Stimulated activated CD8-positive, alpha-beta memory T cell treated with anti-CD3 and anti-CD28 coated beads, Interleukin-7, amount 100 ng/mL, for 48 hours (primary cell): ENCODE results near the gene VPS26B.
"Not testable (repeated sequence)": the region's sequence is repeated elsewhere in the genome, so short reads cannot be mapped to it uniquely, and the experiment has no call there.

Experiments used
- DNase-seq, 2 donors: peaks; one replicate each; pipeline ENCODE4 v3.0.0-alpha.2; 2020; ENCODE audit warnings: low read depth in 1 of 2; ENCODE audit errors: extremely low read depth in 1 of 2

Gene VPS26B

DNA sequence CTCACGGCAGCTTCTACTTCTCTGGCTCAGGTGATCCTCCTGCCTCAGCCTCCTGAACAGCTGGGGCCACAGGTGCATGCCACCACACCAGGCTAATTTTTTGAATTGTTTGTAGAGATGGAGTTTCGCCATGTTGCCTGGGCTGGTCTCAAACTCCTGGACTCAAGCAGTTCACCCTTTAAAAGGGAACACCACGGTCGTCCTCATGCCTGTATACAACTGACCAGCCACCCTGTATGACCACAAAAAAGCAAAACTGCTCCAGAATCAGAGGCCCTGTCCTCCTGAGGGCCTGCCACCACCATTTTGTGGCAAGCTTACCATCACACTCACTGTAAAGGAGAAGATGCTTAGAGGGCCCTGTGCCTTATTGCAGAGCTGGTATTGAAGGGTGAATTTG lies 53.9 kb downstream of the VPS26B start:
- DNase-seq, result no peak

DNA sequence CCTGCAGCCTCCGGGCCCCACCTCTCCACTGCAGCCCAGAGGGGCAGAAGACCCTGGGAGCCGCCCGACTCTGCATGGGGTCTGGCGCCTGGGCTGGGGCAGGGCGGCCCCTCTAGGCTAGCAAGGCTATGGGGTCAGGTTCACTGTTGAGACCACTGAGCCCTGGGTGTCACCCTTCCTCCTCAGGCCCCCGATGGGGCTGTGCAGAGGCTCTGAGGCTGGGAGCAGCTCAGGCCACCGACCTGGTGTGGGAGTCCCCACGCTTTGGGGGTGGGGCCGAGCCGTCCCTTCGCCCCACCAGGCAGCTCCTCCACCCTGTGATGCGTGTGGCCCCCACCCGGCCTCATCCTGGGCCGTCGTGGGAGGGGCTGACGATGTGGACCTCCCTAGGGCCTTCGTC lies 57.2 kb downstream of the VPS26B start:
- not testable (repeated sequence) for DNase-seq

DNA sequence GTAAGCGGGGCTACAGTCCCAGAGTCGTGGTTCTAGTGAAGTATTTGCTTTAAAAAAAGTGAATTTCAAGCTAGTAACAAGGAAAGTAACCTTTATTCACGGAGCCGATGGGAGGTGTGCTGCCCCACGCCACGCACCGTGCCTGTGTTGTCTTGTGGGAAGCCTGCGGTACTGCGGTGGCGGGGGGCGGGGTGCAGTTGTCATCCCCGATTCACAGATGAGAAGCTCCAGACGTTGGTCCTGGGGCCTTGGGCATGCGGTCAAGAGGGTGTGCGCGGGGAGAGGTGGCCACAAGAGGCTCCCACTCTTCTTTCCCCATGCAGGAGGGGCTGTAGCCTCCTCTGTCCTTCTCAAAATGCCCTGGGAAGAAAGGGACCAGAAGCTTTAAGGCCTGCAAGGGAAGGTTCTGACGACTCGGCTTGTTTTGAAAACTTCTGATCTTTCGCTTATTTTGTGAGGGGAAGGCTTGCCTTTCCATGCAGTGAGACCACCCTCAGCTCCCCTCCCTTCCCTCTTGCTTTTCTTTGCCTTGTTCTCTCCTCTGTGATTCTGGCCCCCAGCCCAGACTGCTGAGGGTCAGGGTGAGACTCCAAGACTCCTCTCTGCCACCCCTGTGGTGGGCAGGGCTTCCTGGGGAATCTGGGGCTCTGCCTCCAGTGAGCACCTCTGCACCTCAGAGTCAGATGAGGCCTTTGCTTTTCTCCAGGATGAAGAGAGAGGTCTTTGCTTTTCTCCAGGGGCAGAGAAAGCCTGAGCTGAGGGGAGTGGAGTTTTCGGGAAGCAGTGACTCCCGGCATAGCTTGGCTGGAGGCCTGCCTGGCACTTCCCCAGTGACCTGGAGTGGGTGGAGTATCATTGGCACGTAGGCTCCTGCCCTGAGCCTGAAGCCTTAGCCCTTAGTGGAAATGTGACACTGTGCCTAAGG lies 57.9 kb downstream of the VPS26B start:
- no peak for DNase-seq

DNA sequence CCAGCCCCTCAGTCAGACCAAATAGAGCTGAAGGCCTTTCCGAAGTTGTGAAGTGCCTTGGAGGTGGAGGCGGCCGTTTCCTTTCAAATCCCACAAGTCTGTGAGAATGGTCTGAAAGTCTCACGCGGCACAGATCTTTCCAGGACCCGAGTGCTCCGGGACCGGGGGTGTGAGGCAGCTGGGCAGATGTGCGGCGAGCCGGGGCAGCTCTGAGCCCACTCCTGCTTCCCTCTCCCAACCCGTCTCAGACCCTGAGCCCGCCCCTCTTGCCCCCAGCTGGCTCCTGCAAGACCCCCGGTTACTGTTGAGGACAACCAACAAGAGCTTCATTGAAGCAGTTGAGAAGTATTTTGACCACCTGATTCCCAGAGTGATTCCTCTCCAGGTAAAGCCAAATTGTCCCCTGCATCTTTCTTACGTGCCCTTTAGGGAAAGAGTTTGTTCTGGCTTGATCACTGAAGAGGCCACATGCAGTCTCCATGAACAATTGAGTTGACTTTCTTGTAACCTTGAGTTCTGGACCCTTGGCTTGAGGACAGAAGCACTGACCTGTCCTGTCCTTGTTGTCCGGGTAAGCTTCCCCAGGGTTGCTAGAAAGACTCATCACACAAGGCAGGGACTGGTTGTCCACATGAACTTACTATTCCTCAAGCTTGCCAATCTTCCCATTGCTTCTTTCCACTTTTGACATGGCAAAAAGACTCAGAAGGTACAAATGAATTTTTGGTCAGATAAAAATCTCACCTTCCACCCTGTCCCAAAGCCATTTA lies 59.2 kb downstream of the VPS26B start:
- no peak for DNase-seq

DNA sequence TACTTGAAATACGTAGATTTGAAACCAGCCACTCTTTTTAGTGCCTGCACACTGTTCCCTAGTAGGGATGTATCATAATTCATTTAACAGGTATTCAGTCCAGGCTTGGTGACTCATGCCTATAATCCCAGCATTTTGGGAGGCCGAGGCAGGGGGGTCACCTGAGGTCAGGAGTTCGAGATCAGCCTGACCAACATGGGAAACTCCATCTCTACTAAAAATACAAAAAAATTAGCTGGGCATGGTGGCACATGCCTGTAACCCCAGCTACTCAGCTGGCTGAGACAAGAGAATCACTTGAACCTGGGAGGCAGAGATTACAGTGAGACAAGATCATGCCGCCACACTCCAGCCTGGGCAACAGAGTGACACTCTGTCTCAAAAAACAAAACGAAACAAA lies 59.9 kb downstream of the VPS26B start:
- DNase-seq, result not testable (repeated sequence)

DNA sequence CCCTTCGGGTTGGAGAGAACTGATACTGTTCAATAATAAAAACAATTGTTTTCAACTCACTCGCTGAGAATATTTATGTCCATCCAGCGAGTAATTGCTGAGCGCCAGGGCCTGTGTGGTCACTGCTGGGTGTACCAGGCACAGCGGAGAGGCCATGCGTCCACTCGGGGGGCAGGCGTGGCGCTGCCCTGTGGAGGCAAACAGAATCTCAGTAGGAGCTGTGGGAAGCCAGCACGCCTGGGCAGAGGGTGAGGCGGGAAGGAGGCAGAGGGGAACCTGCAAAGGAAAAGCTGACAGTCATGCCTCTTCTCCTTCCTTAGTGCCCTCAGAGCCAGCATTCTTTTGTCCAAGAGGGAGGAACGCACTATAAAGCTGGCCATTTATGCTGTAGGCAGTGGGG lies 63.1 kb downstream of the VPS26B start:
- no peak for DNase-seq

DNA sequence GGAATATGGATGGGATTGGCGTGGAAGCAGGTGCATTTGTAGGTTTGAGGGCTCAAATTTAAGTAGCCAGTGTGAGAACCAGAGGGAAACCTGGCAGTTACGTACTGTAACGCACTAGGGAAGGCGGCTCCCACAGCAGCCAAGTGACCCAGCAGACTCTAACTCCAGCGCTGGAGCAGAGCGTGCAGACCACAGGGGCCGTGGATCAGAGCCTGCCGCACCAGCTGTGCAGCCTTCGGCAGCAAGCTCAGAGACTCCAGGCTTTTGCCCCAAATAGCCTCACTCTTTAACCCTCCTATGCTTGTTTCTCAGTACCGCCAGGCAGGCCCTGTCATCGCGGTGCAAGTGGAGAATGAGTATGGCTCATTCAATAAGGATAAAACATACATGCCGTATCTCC lies 64.0 kb downstream of the VPS26B start:
- DNase-seq, result no peak

DNA sequence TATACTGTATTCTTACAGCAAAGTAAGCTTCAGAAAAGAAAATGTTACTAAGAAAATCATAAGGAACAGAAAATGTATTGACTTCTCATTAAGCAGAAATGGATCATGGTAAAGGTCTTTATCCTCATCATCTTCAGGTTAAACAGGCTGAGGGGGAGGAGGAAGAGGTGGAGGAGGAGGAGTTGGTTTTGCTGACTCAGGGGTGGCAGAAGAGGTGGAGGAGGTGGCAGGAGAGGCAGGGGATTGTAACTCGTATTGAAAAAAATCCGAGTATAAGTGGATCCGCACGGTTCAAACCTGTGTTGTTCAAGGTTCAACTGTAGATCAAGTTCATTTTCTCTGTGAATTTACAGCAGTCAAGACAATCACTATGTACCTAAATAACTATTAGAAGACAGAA lies 64.7 kb downstream of the VPS26B start:
- no peak for DNase-seq

DNA sequence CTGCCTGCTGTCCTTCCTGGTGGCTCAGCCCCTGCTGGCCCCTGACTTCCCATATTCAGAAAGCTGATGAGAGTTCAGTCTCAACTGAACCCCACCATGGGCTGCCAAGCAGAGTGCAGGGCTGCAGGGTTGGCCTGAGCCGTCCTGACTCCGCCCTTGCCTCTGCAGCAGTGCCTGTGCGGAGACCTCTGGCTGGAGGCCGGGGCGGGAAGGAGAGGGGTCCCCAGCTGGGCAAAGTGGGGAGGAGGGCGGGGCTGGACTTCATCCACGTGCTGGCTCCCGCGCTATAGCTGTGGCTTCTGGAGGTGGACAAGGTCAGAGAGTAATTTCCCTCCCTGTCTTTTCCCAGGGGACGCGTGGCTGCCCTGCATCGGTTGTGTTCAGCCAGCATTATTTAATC lies 65.3 kb downstream of the VPS26B start:
- DNase-seq, result no peak

DNA sequence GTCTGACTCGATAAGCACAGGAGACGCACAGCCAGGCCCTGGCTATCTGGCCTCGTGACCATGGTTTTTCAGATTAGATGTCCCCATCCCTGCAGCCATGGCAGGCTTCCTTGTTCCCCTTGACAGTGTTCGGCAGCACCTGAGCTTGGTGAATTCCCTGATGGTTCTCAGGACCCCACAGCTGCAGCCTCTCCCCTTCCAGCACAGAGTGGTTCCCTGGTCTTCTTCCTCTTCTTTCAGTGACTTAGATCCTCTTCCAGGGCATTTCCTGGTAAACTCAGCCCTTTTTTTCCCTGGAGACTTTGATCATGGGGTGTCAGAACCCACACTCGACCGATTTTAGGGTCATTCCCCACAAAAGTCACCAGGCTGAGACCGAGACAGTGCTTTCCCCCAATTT lies 66.2 kb downstream of the VPS26B start:
- DNase-seq, result no peak

DNA sequence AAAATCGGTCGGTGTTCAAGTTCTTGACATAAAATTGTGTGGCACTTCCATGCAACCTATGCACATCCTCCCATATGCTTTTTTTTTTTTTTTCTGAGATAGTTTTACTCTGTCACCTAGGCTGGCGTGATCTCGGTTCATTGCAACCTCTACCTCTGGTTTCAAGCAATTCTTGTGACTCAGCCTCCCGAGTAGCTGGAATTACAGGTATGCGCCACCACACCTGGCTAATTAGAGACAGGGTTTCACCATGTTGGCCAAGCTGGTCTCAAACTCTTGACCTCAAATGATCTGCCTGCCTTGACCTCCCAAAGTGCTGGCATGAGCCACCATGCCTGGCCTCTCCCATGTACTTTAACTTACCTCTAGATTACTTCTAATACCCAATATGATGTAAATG lies 66.7 kb downstream of the VPS26B start:
- no peak for DNase-seq

DNA sequence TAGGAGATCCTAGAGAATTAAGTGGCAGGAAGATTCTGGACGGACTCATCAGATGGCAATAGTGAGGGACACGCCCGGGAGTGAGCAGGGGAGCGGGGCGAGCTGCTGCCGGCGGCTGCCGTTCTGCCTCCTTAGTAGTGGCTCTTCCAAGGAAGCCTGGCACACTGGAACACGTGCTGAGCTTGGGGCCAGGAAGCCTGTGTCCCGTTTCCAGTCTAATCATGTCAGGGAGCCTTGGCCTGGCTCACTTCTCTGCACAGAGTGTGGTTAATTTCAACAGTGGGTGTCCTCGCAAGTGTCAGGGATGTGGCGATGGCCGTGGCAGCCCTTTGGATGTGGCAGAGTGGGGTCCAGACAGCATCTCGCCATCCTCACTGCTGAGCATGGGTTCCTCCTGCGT lies 68.2 kb downstream of the VPS26B start:
- no peak for DNase-seq

DNA sequence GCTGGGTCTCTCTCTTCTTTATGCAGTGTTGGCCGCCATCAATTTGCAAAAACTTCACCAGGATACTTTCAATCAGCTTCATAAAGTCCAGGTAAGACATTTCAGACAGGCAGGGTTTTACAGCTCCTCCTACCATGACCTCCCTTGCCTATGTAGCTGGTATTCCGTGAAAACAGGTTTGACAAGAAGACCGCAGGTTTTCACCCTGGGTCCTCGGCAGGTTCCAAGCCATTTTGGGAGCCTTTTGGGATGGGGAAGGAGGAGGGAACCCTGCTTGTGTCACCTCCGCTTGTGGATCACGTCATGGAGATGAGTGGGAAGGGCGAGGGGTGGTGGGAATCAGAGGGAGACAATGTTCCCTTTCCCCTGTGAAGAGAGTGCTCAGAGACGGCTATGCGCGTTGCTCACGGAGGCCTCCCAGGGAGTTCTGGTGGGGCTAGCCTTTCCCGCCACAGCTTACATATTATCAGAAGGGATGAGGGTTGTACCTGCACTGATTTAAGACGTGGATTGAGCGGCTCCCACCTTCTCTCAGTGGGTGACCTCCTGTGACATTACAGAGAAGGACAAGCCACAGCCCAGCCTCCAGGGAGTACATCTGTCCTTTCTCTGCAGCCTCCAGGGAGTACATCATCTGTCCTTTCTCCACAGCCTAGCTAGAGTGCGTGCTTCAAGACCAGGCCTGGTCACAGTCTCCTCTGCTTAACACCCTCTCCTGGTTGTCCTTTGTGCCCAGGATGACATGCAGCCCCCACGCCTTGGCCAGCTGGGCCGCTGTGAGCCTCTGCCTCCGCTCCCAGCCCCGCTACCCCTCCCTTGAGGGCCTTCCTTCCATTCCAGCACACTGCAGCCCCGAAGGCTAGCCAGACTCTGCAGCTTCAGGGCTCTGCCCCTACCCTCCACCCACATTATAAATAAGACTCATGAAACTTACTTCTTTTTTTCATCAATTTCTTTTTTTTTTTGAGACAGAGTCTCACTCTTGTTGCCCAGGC lies 68.9 kb downstream of the VPS26B start:
- no peak for DNase-seq

DNA sequence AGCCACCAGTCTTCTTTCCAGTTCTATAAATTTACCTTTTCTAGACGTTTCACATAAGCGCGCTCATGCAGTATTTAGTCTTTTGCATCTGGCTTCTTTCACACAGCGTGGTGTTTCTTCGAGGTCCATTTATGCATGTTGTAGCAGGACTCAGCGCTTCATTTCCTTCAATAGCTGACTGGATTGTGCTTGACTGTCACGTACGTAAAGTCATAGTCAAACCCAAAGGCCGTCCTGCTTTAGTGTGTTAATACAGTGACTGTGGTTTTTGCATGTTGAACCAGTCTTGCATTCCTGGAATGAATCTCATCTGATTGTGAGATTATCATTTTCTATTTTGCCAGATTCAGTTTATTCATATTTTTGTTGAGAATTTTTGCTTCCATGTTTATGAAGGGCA lies 70.2 kb downstream of the VPS26B start:
- no peak for DNase-seq
